HG03460 (cell line): ENCODE measurements around the gene PRCD.
"Not testable (repeated sequence)": the region's sequence is repeated elsewhere in the genome, so short reads cannot be mapped to it uniquely, and the experiment has no call there.

Experiments used
- ATAC-seq: cut with Tn5 transposase; IDR thresholded peaks from one replicate; pipeline ENCODE4 v1.9.1; 2021; ENCODE audit not compliant: unreplicated experiment

PRCD gene

DNA sequence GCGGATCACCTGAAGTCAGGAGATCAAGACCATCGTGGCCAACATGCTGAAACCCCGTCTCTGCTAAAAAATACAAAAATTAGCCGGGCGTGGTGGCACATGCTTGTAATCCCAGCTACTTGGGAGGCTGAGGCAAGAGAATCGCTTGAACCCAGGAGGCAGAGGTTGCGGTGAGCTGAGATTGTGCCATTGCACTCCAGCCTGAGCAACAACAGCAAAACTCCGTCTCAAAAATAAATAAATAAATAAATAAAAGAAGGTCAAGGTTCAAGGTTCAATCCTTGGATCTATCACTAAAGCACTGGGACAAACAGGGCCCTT, 14.4 kb upstream of the PRCD start:
- ATAC-seq, result not testable (repeated sequence)

- ATAC-seq, result not testable (repeated sequence)
Measured at GRCh38 chr17:76527016-76527415, 12.8 kb upstream of the PRCD start.

GRCh38 chr17:76527430-76528111, 12.3 kb upstream of the PRCD start:
- ATAC-seq, result peak; percentile 54

- peak; percentile 48 for ATAC-seq
Measured at GRCh38 chr17:76528156-76528527, 11.7 kb upstream of the PRCD start.

- ATAC-seq, result no peak
Measured at GRCh38 chr17:76528528-76529223, 11.2 kb upstream of the PRCD start.

- no peak for ATAC-seq
Measured at GRCh38 chr17:76529224-76530094, 10.4 kb upstream of the PRCD start.

DNA sequence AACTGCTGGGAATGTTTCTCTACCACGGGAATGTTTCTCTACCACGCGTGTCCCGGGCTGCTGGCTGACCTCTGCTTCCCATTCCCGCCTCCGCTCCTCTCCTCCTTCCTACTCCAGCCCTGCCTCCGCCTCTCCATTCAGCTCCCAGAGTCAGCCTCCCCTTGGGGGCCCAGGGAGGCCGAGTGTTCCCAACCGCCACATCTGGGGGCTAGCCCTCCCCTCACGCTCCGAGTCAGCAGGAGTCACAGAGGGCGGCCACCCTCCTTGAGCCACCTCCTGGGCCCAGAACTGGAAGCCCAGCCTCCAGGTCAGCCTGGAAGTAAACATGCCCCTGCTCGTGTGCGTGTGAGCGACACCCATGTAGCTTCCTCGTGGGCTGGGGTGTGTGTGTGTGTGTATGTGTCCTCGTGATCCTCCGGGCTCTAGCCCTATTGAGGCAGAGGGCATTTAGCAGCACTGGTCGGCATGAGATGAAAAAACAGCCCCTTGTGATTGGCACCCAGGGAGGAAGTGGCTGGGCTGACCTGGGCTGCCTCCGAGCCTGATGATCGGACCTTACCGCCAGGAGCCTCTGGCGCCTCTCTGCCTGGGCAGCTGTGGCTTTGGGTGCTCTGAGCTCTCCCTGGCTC, 9.6 kb upstream of the PRCD start:
- ATAC-seq, result no peak

GRCh38 chr17:76530811-76531485, 8.9 kb upstream of the PRCD start:
- ATAC-seq, result no peak

GRCh38 chr17:76531486-76532038, 8.3 kb upstream of the PRCD start:
- ATAC-seq, result no peak

- no peak for ATAC-seq
Measured at GRCh38 chr17:76532072-76532651, 7.7 kb upstream of the PRCD start.

DNA sequence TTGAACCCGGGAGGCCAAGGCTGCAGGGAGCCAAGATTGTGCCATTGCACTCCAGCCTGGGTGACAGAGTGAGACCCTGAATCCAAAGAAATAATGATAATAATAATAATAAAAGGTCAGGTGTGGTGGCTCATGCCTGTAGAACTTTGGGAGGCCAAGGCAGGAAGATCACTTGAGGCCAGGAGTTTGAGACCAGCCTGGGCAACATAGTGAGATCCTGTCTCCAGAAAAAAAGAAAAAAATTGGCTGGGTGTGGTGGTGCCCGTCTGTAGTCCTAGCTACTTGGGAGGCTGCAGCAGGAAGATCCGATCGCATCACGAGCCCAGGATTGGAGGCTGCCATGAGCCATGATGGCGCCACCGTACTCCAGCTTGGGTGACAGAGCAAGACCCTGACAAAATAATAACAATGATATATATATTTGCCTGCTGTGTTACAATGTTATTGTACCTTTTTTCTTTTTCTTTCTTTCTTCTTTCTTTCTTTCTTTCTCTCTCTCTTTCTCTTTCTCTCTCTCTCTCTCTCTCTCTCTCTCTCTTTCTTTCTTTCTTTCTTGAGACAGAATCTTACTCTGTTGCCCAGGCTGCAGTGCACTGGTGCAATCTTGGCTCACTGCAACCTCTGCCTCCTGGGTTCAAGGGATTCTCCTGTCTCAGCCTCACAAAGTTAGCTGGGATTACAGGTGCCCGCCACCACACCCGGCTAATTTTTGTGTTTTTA, 6.0 kb upstream of the PRCD start:
- ATAC-seq, result not testable (repeated sequence)

GRCh38 chr17:76534831-76535732, 4.8 kb upstream of the PRCD start:
- ATAC-seq, result no peak

- ATAC-seq, result no peak
Measured at GRCh38 chr17:76535788-76536510, 3.9 kb upstream of the PRCD start.

DNA sequence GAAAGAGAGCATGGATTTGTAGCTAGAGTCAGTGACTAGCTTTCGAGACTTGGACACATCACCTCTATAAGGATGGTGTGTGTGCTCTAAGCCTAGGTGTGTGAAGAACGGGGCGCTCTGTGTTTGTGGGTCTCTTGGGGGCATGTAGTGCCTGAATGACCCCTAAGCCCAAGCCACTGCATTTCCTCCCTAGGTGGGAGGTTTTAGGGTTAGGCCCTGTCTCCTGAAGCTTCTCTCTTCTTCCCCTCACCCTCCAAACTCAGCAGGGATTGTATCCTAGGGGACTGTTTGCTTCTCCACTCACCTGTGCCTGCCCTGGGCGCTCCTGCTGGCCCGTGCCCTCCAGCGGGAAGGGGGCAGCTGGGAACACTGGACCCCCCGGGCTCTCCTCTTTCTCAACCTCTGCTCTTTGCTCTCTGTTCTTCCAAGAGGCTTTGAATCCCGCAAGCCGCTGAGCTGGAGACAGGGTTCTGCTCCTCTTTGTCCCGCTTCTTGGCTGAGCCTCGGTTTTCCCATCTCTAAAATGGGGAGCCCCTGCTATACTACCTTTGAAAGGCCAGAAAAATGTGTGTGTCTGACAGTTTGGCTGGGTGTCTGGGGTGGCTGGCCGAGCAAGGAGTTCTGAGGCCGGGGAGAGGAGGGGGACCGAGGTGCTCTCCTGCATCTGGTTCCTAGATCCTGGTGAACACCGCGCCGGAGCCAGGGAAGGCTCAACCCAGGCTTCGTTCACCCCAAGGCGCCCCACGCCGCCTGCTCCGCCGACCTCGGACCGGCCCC, 3.1 kb upstream of the PRCD start:
- no peak for ATAC-seq

GRCh38 chr17:76537288-76537577, 2.6 kb upstream of the PRCD start:
- ATAC-seq, result no peak

DNA sequence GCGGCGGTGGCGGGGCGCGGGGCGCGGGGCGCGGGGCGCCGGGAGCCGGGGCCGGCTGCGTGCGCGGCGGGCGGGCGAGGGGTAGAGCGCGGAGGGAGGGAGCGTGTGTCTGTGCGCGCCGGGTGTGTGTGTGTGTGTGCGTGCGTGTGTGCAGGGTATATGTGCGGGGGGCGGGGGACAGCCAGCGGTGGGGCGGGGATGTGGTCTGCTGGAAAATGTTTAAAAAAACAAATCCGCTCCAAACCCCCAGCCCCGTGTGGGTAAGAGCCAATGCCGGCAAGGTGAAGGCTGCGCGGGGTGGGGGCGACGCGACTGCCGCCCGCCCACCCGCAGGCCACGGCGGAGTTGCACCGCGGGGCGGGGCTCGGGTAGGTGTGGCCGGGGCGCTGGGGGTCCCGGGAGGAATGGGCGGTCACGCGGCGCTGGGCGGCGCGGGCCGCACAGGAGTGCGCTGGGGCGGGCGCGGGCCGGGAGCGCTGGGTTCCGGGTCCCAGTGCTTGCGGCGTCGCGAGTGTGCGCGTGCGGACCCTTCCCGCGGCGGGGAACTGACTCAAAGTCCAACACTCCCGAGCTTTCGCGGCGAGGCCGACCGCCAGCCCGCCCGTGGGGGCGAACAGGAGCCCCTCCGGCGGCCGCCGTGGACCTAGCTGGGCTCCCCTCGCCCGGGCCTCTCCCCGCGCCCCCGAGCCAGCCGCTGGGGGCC, 2.1 kb upstream of the PRCD start, which contains the start of gene CYGB:
TSS of gene CYGB (minus strand) at position 132 of the 703 bp plus-strand sequence. CDS start 167 bp downstream, outside the sequence.
- ATAC-seq, result no peak
